NK-92 treated with Interleukin-12 subunit alpha and Interleukin-12 subunit beta, amount 100 ng/mL, for 24 hours (cell line): ENCODE results near the gene OR8D1.
"Not testable (repeated sequence)": the region's sequence is repeated elsewhere in the genome, so short reads cannot be mapped to it uniquely, and the experiment has no call there.

Source experiments
- DNase-seq: peaks from one replicate; lab custom pipeline; 2025; lab: John Stamatoyannopoulos, UW

OR8D1 gene

DNA sequence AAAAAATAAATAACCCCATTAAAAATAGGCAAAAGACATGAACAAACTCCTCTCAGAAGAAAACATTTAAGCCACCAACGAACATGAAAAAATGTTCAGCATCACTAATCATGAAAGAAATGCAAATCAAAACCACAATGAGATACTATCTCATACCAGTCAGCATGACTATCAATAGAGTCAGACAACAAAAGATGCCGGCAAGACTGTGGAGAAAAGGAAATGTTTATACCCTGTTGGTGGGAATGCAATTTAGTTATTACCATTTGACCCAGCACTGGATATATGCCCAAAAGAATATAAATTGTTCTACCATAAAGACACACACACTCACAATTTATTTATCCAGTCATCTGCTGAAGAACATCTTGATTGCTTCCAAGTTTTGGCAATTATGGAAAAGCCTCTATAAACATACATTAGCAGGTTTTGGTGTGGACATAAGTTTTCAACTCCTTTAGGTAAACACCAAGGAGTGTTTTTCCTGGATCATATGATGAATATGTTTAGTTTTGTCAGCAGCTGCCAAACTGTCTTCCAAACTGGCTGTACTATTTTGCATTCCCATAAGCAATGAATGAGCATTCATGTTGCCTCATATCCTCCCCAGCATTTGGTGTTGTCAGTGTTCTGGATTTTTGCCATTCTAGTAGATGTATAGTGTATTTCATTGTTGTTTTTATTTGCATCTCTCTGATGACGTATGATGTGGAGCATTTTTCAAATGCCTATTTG, 28.0 kb downstream of the OR8D1 start:
- DNase-seq, result no peak

DNA sequence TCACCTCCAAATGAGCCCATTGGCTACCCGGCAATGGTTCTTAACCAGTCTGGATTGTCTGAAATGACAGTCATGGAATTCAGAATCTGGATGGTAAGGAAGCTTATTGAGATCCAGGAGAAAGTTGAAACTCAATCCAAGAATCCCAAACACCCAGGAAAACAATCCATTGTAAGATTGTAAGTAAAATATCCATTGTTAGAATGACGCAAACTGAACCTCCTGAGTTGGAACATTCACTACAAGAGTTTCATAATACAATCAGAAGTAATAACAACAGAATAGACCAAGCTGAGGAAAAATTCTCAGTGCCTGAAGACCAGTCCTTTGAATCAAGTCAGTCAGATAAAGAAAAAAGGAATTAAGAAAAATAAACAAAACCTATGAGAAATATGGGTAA, 35.5 kb downstream of the OR8D1 start:
- DNase-seq, result no peak

DNA sequence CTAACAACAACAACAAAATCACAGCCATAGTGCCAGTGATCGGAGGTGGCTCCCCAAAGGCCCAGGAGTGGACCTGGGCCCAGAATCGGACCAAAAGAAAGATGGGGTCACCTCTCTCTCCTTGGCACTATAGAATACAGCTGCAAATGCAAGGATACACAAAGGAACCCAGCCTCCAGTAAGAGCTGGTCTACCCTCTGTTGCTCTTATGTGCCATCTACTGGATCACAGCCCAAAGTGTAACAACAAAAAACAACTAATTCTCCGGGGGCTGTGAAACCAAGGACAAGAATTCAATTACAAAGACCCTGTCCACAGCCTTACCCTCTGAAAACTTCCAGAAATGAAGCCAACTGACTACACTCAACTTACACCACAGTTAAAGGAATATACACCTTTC, 35.9 kb downstream of the OR8D1 start:
- DNase-seq, result no peak

DNA sequence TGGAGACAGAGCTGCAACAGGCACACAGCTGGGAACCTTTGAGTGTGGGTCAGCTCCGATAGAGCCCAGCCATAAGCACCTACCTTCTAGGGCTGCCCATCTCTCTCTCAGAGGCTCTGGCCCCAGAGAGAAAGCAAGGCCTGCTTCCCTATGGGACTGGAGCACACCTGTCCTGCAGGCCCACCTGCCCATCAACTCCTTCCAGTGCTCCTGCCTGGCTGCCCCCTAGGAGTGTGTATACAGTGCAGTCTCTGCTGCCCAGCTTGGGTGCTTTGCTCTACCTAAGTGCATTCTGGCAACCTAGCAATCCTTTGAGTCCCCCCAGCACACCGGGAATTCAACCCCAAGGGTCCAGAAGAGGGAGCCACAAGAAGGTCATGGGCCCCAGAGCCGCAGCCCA, 36.5 kb downstream of the OR8D1 start:
- DNase-seq, result no peak

DNA sequence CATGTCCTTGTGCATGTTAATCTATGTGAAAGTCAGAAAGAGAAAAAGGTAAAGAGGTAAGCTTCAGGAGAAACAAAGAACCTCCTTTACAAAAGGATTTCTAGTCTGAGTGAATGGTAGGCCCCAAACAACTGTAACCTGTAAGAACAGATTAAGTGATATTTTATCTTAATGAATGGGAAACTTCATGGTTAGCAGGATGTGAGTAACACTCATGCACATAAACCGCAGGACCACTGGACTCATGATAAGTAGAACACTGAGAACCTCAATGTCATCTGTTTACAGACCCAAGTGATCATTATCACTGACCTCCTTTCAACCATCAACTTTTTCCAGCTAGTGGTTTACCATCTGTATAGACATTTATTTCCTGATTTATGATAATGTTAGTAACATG, 37.7 kb downstream of the OR8D1 start:
- peak; percentile 1 for DNase-seq

DNA sequence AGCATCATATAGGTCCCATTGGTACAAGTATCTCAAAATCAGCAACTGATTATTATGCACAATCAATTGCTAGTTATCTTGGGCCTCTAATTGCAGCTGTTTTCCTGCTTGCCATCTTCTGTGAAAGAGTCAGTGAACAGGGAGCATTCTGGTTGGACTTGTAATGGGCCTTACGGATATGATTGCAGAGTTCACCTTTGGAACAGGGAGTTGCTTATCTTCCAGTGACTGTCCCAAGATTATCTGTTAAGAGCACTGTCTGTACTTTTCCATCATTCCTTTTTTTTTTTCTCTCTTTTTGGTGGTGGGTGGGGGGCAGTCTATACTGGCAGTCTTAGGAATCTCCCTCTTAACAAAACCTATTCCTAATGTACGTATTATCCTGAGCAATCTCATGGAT, 39.7 kb downstream of the OR8D1 start:
- DNase-seq, result no peak

DNA sequence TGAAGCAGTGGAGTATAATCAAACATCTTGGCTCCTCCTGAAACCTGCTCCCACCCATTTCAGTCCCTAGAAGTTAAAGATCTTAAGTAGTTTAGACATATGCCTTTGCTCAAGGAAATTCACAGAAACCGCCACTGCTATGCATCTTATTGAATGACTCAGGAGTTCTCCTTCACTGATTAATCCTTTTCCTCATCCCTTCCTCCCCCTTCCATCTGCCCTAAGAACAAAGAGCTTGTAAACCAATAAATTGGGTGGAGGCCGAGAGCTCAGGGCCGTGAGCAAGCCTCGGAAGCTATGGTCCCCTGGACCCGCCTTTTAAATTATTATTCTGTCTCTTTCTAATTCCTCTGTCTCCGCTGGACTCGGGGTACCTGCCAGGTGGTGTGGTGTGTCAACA, 42.9 kb downstream of the OR8D1 start:
- not testable (repeated sequence) for DNase-seq

DNA sequence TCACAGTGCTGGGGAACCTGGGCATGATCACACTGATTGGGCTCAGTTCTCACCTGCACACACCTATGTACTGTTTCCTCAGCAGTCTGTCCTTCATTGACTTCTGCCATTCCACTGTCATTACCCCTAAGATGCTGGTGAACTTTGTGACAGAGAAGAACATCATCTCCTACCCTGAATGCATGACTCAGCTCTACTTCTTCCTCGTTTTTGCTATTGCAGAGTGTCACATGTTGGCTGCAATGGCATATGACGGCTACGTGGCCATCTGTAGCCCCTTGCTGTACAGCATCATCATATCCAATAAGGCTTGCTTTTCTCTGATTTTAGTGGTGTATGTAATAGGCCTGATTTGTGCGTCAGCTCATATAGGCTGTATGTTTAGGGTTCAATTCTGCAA, 48.7 kb downstream of the OR8D1 start:
- not testable (repeated sequence) for DNase-seq

DNA sequence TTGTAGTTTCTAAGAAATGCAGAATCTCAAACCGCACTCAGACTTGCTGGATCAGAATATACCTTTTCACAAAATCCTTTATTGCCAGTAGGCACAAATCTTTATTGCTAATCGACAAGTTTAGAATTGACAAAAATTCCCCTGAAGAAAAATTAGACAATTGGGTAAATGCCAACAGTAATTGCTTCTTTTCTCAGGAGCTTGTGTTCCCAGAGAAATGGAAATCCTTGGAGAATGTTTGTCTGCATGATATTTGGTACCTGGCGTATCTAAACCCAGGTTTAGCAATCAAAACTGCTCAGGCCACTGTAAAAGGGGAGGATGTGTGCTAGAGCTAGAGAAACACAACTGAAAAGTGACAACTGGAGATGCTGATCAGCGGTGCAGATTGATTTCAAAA, 57.7 kb downstream of the OR8D1 start, which contains the start of gene OR8G5:
TSS of gene OR8G5 (plus strand) at position 301 of the 400 bp plus-strand sequence. CDS start 8,556 bp downstream, outside the sequence.
- no peak for DNase-seq
